Measurements from ENCODE around the gene RHBDF1. TPM values are rescaled to one million over a fixed set of nuclear protein-coding genes. Genes with fewer than 3 reads are reported as not detected.

RHBDF1 gene
- total and polyA plus RNA-seq, 2 of the 13 experiments (the other 11 are each of a cell fraction or from before 2014, with no cell fraction given) = 5.4 to 26.9 TPM

- FAIRE-seq (no peak), DNase-seq (ENCODE audit: low spot score) (no peak)
Observed at GRCh38 chr16:119835-120491, 47.5 kb upstream of the RHBDF1 start.

More at GRCh38 chr16:119835-120491, 47.5 kb upstream of the RHBDF1 start:
- WGBS (ENCODE audit: low lambda C conversion rate) = 100% methylated on average over 3 of the region's 3 CpGs
- H3K79me2 ChIP-seq (ENCODE audit: insufficient read depth, low read length) = no peaks in the 10 kb centered on the region
- no peaks in the 10 kb centered on the region for H3K27me3 ChIP-seq (ENCODE audit: control insufficient read depth in 1 of 2, insufficient read depth in 2 of 2, low read length in 2 of 2)
- no peak overlapping the region for H3K27ac ChIP-seq (ENCODE audit: extremely low read length, insufficient read depth, low read length)
- 0 out of 2 replicates have a peak, but pooled peaks cover 4% of the 10 kb centered on the region for H4K20me1 ChIP-seq (ENCODE audit: insufficient read depth, low read length)
- no peak overlapping the region for H3K4me3 ChIP-seq (replicated peaks in 1 of 3; ENCODE audit: insufficient read depth in 1 of 3, low read depth in 2 of 3, low read length in 3 of 3)
- TF ChIP-seq FOXP4 (CRISPR knock-in tag; IDR thresholded peaks at IDR 0.05) = no peak
- TF ChIP-seq MIER2 (CRISPR knock-in tag; IDR thresholded peaks at IDR 0.05) = no peak
- TF ChIP-seq POLR2A (IDR thresholded peaks at IDR 0.05; ENCODE audit: insufficient read depth in 1 of 2, low read depth in 2 of 2, low read length in 2 of 2) = no peak
- TF ChIP-seq ZNF775 (CRISPR knock-in tag; IDR thresholded peaks at IDR 0.05; ENCODE audit: borderline replicate concordance) = no peak
- no peak for TF ChIP-seq ZFY (CRISPR knock-in tag; IDR thresholded peaks at IDR 0.05)
- TF ChIP-seq TCF7L2 (IDR thresholded peaks at IDR 0.05; ENCODE audit: low read depth, low read length) = no peak
- no peak for TF ChIP-seq ZNF33A (CRISPR knock-in tag; IDR thresholded peaks at IDR 0.05; ENCODE audit: borderline replicate concordance)
- TF ChIP-seq PLRG1 (conservative IDR thresholded peaks at IDR 0.05) = no peak
- TF ChIP-seq MAX (IDR thresholded peaks at IDR 0.05) = no peak
- no peak for TF ChIP-seq ZNF33B (CRISPR knock-in tag; IDR thresholded peaks at IDR 0.05)
- H3K36me3 ChIP-seq (replicated peaks in 1 of 2; ENCODE audit: control insufficient read depth in 1 of 2, insufficient read depth in 2 of 2, low read length in 2 of 2) = peaks cover 2 to 33% of the 10 kb centered on the region in 2 experiments; a peak in 4 of 5 replicates
- intact Hi-C loops (cut with micrococcal nuclease; ENCODE audit: unreplicated experiment) (loop anchor here (5.0 kb wide), 1 partner anchor 242 kb away; no protein-coding TSS in a partner anchor), in situ Hi-C loops (cut with HindIII; ENCODE audit: extremely low pct_ligation_motif_present, low pct_unique_long_range_greater_than_20kb) (no loop called here)
- H3K4me2 ChIP-seq (ENCODE audit: low read depth, low read length) = no peak overlapping the region
- ChIA-PET POLR2A (no interaction called here), CTCF (ENCODE audit: low intra/inter-chr PET ratio, low total read pairs) (no interaction called here)
- no peak for ATAC-seq
- BruUV-seq (replicated peaks) = no TSS peak
- no peak overlapping the region for H3K9ac ChIP-seq (ENCODE audit: insufficient read depth, low read depth, low read length)
- no peak overlapping the region for H2AFZ ChIP-seq (ENCODE audit: low read length)
- H3K9me3 ChIP-seq (ENCODE audit: low read length) = no peaks in the 10 kb centered on the region
- H3K4me1 ChIP-seq (ENCODE audit: insufficient read depth, low read length) = no peaks in the 10 kb centered on the region

Data from HepG2 (cell line).